HG03064 (cell line): ENCODE data around the gene ZNF205.
A peak's percentile ranks its signal among the peaks of the same experiment; 100 is the strongest.

Experiments used
- ATAC-seq: cut with Tn5 transposase; IDR thresholded peaks from one replicate; pipeline ENCODE4 v1.9.1; 2021; ENCODE audit warnings: low read depth; ENCODE audit not compliant: unreplicated experiment

Gene ZNF205

DNA sequence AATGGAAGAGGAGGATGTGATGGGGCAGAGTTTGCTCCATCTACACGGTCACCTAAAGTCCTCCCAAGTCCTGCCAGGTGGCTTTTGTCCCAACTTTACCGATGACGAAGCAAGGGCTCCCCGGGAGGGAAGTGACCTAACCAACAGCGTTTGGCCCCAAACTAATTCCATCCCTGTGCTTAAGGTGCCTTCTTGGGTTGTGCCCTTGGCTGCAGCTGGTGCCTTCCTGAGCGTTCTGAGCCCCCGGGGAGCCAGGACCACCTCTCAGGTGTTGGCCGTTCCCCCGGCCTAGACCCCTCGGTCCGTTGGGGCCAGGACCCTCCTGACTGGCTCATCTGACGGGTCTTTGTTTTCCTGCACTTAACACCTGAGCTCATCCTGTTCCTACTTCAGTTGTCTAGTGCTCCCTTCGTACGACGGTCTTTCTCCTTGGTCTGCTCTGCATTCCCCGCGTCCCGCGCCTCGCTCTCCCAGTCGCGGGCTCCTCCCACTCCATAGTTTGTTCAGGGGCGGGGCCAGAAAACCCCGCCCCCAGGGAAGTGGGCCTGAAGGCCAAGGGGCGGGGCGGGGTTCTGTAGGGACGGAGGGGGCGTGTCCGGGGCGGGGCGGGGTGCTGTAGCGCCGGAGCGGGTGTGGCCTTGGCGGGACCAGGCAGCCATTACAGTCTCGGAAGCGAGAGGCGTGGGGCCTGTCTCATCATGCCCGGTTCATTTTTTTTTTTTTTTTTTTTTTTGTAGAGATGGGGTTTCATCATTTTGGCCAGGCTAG lies 12.5 kb upstream of the ZNF205 start:
- no peak for ATAC-seq

DNA sequence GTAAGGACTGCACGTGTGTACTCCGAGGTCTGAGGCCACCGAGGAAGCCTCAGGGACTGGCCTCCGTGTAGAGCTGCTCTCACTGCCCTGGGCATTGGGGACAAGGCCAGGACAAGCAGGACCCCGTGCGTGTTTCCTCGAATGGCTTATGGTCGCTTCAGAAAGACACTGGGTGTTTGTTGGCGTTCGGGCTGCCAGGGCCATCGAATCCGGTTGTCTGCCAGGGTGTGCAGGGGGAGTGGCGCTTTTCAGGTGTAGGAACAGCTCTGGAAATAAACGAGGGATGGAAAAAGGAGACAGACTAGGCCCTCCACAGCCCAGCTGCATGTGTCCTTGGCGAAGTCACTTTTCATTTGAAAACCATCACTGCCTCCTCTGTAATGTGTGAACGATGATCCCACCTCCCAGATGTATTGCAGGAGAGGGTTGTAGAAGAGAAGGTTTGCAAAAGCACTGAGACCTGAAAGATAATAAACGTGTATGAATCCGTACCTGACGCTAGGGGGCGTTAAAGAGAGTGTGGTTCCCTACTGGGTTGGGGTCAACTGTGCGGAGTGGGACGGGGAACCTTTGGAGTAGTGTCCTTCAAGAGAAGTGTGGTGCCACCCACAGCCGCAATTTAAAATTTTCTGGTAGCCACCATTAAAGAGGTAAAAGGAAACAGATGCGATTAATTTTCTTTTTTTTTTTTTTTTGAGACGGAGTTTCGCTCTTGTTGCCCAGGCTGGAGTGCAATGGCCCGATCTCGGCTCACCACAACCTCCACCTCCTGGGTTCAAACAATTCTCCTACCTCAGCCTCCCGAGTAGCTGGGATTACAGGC lies 11.2 kb upstream of the ZNF205 start:
- ATAC-seq = no peak

DNA sequence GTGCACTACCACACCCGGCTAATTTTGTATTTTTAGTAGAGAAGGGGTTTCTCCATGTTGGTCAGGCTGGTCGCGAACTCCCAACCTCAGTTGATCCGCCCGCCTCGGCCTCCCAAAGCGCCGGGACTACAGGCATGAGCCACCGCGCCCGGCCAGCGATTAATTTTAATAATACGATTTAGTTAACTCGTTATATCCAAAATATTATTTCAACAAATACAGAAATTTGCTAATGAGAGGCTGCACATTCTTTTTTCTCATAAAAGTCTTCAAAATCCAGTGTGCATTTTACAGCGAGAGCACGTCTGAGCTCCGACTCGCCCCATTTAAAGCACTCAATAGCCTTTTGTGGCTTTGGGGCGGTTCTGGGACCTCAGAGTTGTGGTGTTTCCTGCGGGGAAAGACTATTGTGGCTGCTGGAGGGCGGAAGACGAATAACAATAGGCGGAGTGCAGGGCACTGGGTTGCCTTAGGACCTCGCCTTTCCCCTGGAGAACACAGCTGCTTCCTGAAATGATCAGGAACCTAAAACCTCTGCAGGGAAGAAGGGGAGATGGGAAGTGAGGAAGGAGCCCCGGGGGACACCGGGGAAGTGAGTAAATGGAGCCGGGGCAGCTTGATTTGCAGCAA lies 10.4 kb upstream of the ZNF205 start:
- no peak for ATAC-seq

DNA sequence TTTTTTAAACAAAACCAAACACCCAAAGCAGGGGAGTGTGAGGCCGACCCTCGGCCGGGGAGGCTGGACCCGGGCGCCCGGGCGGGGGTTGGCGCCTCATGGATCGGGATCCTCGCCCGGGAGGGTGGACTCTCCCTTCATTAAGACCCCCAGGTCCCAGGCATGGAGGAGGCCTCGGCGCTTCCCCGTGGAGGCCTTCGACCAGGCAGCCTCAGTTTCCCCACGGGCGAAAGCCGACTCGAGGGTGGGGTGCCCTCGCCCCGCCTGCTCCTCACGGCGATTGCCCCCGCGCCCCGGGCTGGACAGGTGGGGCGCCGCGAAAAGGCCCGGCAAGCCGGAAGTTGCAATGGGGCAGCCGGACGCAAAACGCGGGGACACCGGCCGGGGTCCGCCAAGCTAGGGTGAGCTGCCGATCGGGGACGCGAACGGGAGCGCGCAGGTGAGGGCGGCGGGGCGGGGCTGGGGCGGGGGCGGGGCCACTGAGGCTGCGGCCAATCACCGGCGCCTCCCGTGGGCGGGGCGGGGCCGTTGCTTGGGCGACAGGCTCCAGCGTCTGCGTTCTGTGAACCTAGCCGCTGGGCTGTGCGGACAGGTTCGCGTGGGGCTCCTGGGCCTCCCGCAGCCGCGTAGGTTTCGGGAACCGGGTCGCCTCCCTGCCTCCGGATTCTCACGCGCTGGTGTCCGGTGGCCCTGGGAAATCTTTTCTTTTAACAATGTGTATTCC lies 6.0 kb upstream of the ZNF205 start:
- ATAC-seq = peak; percentile 75

DNA sequence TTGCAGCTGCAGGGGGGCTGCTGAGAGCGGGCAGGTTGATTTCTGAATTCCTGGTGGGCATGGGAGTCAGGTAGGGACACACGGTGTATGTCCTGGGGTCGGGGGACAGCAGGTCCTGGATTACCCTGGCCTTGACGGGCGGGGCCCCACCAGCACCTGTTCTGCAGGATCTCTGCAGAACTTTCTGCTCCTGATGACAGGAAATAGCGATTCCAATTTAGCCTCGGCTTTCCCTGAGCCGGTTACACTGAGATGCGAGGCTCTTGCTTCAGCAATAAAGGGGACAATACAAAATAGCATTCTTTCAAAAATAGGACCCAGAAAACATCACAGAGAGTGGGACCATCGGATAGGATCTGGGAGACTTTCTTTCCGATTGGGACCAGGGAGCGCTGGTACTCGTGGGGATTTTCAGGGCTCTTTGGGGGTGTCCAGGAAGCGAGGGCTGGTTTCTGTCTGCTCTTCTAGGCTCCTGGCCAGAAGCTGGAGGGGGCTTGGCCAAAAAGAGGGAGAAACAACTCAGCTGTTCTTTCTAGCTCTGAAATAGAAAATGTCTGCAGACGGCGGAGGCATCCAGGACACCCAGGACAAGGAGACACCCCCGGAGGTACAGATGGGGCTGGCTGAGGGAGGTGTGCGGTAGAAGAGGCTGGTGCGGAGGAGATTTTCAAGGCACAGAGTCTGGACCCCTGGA lies 642 bp downstream of the ZNF205 start:
- ATAC-seq = no peak

DNA sequence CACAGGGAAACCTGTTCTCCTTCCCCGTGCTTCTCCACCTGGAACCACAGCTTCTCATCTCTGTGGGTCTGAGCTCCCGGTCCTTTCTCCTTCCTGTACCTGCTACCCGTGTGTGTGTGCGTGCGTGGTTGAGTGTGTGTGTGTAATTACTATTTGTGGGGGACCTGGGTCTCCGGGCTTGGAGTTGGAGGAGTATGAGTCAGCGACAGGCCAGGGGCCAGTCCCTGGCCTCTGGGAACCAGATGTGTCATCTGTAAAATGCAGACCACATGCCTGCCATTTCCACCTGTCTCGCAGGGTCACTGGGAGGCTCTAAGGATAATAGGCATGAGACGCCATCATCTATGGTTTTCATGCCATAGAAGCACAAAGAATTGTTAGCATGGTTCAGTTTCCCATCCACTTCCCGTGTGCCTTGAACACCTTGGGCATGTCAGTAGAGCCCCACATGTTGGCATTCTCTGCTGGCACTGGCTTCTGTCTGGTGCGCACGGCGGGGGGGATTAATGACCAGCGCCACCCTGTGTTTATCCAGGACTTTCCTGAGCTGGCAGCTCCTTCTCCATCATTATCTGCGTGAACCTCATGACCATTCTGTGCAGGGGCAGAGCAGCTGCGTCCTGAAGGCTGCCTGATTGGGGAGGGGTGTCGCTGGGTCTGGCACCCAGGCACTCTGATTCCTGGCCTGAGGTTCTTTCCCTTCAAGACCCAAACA lies 1.5 kb downstream of the ZNF205 start:
- ATAC-seq = no peak

DNA sequence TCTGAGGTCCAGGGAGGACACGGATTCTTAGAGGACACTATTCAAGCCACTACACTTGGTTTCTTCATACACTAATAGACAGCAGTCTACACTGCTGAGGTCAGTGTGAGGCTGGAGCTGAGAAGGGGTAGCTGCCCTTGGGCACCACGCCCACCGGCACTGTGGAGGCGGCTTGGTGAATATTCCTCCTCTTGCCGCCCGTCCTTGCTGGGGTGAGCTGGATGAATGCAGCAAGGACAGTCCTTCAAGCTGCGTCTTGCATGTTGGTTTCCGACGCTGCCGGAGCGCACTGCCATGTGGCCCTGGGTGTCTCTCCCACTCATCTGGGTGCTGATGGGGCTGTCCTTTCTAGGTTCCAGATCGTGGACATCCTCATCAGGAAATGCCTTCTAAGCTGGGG lies 2.6 kb downstream of the ZNF205 start:
- ATAC-seq = no peak

DNA sequence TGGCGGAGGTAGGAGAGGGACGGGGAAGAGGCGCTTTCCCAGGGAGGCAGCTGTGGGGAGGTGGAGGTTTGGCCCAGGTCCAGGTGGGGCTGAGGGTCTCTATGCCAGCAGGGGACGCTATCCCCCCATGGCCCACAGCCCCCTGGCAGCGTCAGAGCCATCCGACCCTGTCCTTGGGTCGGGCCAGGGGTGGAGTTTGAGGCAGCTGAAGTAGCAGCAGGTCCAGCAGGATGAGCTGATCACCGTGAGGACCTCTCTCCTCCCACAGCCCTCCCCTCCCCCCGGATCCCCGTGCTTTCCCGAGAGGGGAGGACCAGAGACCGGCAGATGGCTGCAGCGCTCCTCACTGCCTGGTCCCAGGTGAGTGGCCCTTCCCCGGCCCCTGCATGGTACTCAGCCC lies 3.2 kb downstream of the ZNF205 start:
- no peak for ATAC-seq

DNA sequence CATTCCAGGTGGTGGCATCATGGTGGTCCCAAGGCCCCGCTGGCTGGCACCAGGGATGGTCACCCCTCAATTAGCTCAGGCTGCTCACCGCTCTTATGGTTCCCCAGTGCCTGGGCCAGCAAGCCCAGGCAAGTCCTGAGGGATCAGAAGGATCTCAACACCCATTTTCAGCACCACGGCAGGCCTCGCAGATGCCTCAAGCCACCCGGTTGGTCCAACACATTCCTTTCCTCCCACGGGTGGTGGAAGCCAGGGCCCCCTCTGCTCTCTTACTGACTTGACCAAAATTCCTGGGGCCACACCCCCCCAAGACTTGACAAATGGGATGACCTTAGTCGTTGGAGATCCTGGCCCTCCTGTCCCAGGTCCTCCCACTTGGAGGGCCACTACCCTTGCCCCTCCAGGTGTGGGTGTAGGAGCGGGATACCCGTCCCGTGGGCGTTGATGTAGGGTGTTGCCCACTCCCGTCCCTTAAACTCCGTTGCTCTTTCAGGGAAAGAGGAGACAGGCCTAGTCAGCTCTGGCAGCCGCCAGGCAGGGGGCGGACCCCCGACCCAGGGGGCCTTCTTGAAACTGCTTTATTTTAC lies 5.9 kb downstream of the ZNF205 start:
- no peak for ATAC-seq

DNA sequence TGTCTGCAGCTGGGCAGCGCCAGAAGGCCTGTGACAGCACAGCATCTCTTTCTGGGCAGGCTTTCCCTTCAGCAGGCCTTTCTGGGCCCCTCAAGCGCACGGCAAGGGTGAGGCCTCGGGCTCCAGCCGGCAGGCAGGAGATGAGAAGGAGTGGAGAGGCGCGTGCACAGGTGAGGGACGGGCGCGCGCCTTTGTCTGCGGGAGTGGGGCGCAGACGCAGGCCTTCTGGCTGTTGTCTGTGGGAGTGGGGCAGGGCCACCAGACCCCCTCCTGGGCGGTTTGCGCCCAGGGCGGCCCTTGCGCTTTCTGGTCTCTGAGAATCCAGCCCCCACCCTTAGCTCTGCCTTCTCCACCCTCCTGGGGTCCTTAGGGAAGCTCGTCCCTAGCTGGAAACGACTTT lies 6.5 kb downstream of the ZNF205 start:
- ATAC-seq = no peak

DNA sequence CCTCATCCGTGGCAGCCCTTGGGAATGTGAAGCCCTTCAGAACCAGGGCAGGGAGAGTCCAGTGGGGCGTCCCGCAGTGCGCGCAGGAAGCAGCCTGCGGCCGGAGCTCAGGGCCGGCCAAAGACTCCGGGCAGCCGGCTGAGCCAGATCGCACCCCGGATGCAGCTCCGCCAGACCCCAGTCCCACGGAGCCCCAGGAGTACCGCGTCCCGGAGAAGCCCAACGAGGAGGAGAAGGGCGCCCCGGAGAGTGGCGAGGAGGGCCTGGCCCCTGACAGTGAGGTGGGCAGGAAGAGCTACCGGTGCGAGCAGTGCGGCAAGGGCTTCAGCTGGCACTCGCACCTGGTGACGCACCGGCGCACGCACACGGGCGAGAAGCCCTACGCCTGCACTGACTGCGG lies 6.9 kb downstream of the ZNF205 start:
- no peak for ATAC-seq

DNA sequence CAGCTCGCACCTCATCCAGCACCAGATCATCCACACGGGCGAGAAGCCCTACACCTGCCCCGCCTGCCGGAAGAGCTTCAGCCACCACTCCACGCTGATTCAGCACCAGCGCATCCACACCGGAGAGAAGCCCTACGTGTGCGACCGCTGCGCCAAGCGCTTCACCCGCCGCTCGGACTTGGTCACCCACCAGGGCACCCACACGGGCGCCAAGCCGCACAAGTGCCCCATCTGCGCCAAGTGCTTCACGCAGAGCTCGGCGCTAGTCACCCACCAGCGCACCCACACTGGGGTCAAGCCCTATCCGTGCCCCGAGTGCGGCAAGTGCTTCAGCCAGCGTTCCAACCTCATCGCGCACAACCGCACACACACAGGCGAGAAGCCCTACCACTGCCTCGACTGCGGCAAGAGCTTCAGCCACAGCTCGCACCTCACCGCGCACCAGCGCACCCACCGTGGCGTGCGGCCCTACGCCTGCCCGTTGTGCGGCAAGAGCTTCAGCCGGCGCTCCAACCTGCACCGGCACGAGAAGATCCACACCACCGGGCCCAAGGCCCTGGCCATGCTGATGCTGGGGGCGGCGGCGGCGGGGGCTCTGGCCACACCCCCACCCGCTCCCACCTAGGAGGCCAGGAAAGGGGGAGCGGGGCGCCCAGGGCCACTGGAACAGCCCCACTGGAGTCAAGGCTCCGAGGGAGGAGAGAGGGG lies 7.5 kb downstream of the ZNF205 start:
- ATAC-seq = no peak

DNA sequence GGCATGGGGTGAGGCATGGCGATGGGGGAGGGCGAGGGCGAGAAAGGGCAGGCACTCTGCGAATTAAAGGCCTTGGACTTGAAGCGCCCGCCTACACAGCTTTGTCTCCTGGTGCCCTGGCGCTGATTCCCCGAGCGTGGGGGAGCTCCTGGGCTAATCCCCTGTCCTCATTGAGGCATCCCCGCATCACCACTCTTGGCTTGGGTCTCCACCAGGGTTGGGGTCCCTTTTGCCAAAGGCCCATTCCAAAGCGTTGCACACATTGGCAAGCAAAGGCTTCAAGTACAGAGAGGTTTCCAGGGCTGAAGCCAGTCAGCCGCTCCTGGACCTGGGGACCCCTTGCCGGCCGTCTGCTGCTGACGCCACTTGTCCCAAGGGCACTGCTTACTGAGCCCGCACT lies 8.0 kb downstream of the ZNF205 start:
- ATAC-seq = no peak

DNA sequence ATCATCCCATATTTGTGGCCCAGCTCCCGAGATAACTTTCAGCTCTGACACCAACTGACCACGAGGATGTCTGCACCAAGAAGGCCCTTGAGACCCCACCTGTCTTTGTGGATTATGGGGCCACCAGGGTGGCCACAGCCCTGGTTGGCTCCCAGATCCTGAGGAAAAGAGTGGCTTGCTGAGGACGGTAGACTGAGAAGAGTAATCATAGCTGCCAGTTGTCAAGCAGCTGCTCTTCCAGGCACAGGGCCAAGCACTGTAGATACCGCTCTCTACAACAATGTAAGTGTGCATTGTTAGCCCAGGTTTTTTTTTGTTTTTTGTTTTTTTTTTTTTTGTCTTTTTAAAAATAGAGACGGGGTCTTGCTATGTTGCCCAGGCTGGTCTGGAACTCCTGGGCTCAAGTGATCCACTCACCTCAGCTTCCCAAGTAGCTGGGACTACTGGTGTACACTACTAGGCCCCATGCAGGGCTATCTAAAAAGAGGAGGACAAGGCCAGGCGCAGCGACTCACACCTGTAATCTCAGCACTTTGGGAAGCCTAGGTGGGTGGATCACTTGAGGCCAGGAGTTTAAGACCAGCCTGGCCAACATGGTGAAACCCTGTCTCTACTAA lies 9.6 kb downstream of the ZNF205 start:
- no peak for ATAC-seq

DNA sequence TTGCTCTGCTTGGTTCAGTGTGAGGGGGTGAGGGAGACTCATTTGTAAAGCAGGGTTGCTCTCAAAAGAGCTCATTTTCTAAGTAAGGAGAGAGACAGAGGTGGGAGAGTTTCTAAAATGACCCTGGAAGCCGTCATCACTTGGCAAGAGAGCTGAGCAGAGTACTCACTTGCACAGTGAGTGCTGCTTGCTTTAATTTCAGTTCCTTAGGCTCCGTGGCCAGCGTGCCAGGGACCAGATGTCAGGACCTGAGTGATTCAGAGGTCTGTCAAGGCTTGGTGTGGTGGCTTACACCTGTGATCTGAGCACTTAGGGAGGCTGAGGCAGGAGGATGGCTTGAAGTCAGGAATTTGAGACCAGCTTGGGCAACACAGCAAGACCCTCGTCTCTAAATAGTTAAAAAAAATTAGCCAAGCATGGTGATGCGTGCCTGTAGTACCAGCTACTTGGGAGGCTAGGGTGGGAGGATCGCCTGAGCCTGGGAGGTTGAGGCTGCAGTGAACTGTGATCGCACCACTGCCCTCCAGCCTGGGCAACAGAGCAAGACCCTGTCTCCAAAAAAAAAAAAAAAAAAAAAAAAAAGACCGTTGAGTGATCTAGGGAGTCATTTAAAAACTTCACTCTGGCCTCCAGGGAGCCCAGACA lies 10.7 kb downstream of the ZNF205 start:
- ATAC-seq = no peak

DNA sequence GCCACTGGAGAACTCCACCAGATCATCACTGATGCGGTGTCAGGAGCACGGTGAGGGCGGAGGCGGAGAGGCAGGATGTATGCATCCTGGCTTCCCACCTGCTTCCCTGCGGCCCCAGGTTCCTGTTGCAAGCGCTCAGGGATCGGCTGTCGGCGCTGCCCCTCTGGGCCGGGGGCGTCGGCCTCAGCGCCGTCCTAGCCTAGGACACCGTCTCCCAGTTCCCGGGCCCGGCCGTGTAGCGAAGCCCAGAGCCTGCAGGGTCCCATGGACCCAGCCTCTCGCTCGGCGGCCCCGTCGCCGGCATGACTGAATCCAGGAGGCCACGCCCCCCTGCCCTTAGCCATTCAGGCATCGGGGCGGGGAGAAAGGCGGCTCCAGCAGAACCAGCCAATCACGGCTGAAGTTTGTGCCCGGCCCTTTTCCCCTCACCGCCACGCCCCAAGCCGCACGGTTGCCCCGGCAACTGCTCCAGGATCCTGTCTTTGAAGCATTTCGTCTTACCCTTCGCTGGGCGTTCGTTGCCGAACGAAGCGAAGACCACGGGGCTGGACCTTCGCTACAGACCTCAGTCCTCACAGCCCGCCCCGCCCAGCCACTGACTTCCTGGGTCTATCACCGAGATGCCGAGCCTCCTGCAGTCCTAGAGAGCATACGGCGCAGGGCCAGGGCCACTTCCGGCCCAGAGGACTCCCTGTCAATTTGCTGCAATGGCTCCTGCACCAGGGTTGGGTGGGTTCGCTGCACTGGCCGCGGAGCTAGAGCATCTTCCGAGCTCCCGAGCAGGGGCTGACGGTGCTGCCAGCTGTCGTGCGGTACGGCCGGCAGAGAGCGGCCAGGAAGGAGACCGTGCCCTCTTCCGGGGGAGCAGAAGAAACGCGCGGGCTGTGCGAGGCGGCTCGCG lies 11.8 kb downstream of the ZNF205 start:
- ATAC-seq = peak; percentile 70

DNA sequence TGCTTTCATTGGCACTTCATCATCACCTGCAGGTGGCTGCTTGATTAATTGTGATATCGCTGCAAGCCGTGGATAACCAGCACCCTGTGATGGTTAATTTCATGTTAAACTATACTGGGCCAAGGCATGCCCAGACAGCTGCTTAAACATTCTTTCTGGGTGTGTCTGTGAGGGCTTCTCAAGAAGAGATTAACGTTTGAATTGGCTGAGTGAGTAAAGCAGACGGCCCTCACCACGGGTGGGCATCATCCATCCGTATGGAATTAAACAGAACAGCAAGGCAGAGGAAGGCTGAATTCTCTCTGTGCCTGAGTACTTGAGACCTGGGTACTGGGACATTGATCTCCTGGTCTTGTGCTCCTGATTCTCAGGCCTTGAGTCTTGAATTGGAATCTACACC lies 15.4 kb downstream of the ZNF205 start:
- ATAC-seq = no peak
